Hepatocyte (in vitro differentiated cells): ENCODE measurements around the gene NAA38.

Experiments used
- EZH2 ChIP-seq: fragments of 200-600 bp; sonication (generic); IDR thresholded peaks from 2 replicates; pipeline ENCODE4 v1.6.1; 2016; ENCODE audit warnings: antibody characterized with exemption, mild to moderate bottlenecking, borderline replicate concordance
- TF ChIP-seq, protein P1 (sequence below): fragments of 200-600 bp; sonication (generic); IDR thresholded peaks from 2 replicates; pipeline ENCODE4 v1.5.1; 2016; ENCODE audit warnings: antibody characterized with exemption, mild to moderate bottlenecking; ENCODE audit not compliant: poor library complexity

DNA sequence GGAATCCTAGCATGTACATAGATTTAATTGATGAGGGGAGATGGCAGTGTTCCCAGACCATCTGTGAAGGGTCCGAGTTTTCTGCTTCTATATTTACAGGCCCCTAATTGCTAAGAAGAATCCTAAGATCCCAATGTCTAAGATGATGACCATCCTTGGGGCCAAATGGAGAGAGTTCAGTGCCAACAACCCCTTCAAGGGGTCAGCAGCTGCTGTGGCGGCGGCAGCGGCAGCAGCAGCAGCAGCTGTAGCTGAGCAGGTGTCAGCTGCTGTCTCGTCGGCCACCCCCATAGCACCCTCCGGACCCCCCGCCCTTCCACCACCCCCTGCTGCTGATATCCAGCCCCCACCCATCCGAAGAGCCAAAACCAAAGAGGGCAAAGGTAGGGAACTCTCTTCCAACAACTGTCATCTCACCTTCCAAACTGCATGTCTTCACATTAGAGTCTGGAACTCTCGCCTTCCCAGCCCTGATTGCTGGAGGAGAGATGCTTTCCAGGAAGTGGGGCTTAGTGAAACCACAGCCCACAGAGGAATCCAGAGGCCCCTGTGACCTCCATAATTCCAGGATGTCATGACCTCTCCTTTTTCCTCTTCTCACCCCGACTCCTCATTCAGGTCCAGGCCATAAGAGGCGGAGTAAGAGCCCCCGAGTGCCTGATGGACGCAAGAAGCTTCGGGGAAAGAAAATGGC lies 36.0 kb upstream of the NAA38 start:
- TF ChIP-seq, protein P1, sequence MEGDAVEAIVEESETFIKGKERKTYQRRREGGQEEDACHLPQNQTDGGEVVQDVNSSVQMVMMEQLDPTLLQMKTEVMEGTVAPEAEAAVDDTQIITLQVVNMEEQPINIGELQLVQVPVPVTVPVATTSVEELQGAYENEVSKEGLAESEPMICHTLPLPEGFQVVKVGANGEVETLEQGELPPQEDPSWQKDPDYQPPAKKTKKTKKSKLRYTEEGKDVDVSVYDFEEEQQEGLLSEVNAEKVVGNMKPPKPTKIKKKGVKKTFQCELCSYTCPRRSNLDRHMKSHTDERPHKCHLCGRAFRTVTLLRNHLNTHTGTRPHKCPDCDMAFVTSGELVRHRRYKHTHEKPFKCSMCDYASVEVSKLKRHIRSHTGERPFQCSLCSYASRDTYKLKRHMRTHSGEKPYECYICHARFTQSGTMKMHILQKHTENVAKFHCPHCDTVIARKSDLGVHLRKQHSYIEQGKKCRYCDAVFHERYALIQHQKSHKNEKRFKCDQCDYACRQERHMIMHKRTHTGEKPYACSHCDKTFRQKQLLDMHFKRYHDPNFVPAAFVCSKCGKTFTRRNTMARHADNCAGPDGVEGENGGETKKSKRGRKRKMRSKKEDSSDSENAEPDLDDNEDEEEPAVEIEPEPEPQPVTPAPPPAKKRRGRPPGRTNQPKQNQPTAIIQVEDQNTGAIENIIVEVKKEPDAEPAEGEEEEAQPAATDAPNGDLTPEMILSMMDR, result no peak
- no peak for TF ChIP-seq EZH2
